Fibroblast of villous mesenchyme (primary cell): Measurements from ENCODE around the gene NPAP1. TPM values are rescaled to one million over a fixed set of nuclear protein-coding genes. Genes with fewer than 3 reads are reported as not detected.

ENCODE experiments used
- DNase-seq: peaks from one replicate; pipeline ENCODE4 v3.0.0-alpha.2; 2010; ENCODE audit warnings: low read depth
- H3K4me3 ChIP-seq: 2 replicates; pipeline ENCODE4 v1.5.1; 2011; ENCODE audit warnings: low read depth, mild to moderate bottlenecking, low read length
- CTCF ChIP-seq: IDR thresholded peaks from 2 replicates; pipeline ENCODE4 v1.5.1; 2012; ENCODE audit warnings: low read depth, mild to moderate bottlenecking, low read length; ENCODE audit not compliant: insufficient read depth
- total RNA-seq: library from RNA; depleted of rRNA; stranded (reverse); fragments of >200 nt; gene quantifications from 2 replicates; pipeline ENCODE4 v1.2.3, GENCODE V29; 2012

The NPAP1 gene
- total RNA-seq, 1 donor = not detected

- no peak for TF ChIP-seq CTCF
- no peak overlapping the region for H3K4me3 ChIP-seq
- no peak for DNase-seq
These were observed 21.3 kb downstream of the NPAP1 start for GRCh38 chr15:24696842-24697241.

GRCh38 chr15:24718289-24719082 is 42.9 kb downstream of the NPAP1 start:
- H3K4me3 ChIP-seq = no peak overlapping the region
- DNase-seq = no peak
- no peak for TF ChIP-seq CTCF

- no peak for TF ChIP-seq CTCF
- DNase-seq = no peak
- H3K4me3 ChIP-seq = no peak overlapping the region
These were observed 54.2 kb downstream of the NPAP1 start for GRCh38 chr15:24729760-24730159.
